ENCODE results near the gene KIAA2012.

DNA sequence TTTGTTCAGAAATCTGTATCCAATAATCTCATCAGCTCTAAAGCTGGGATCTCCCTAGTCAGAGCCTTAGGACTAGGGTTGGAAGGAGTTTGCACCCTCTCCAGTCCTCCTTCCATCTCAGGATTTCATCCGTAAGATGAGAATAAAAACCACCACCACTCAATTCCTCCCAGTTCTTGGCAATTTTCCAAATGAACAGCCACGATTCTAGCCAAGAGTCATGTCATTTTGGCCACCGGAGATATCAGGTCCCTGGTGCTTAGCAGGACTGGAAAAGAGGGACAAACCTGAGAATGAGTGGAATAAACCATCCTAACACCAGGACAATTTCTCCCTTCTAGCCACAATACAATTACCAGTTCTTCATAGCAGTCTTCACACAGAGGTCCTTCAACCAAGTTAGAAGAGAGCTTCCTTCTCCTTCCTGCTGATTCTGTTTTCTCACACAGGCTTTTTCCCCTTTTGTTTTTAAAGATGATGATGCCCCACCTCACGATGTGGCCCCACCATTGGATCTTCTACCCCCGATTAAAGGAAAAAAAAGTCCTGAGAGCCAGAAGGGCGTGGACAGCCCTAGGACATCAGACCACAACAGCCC, 36.2 kb downstream of the KIAA2012 start:
- no peak for TF ChIP-seq YY1 (IDR thresholded peaks at IDR 0.05; ENCODE audit: low read depth)
- TF ChIP-seq EGR1 (IDR thresholded peaks at IDR 0.05) = no peak
- TF ChIP-seq, protein P1, sequence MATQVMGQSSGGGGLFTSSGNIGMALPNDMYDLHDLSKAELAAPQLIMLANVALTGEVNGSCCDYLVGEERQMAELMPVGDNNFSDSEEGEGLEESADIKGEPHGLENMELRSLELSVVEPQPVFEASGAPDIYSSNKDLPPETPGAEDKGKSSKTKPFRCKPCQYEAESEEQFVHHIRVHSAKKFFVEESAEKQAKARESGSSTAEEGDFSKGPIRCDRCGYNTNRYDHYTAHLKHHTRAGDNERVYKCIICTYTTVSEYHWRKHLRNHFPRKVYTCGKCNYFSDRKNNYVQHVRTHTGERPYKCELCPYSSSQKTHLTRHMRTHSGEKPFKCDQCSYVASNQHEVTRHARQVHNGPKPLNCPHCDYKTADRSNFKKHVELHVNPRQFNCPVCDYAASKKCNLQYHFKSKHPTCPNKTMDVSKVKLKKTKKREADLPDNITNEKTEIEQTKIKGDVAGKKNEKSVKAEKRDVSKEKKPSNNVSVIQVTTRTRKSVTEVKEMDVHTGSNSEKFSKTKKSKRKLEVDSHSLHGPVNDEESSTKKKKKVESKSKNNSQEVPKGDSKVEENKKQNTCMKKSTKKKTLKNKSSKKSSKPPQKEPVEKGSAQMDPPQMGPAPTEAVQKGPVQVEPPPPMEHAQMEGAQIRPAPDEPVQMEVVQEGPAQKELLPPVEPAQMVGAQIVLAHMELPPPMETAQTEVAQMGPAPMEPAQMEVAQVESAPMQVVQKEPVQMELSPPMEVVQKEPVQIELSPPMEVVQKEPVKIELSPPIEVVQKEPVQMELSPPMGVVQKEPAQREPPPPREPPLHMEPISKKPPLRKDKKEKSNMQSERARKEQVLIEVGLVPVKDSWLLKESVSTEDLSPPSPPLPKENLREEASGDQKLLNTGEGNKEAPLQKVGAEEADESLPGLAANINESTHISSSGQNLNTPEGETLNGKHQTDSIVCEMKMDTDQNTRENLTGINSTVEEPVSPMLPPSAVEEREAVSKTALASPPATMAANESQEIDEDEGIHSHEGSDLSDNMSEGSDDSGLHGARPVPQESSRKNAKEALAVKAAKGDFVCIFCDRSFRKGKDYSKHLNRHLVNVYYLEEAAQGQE (IDR thresholded peaks at IDR 0.05; ENCODE audit: low read depth) = no peak
- TF ChIP-seq EP300 (IDR thresholded peaks at IDR 0.05; ENCODE audit: borderline replicate concordance) = no peak
- no peak for TF ChIP-seq TCF12 (IDR thresholded peaks at IDR 0.05; ENCODE audit: low read depth)
- peak; percentile 42; the same call in 1 of the 2 replicates for TF ChIP-seq NFIC (IDR thresholded peaks at IDR 0.05)
